Tibial nerve (tissue), 4 donors: ENCODE measurements around the gene BTF3L4.
"Not testable (repeated sequence)": the region's sequence is repeated elsewhere in the genome, so short reads cannot be mapped to it uniquely, and the experiment has no call there.

Experiments
- CTCF ChIP-seq, 5 experiments: fragments of 200-600 bp in 3 of 5; fragments of 450-650 bp in 2 of 5; sonication (generic) in 3 of 5; IDR thresholded peaks; one replicate each; pipeline ENCODE4 v1.5.1; 2016 to 2019; ENCODE audit warnings: antibody characterized with exemption in 5 of 5, mild to moderate bottlenecking in 3 of 5, moderate library complexity in 2 of 5
- EP300 ChIP-seq, 2 donors: sonication (generic); formaldehyde crosslinking; IDR thresholded peaks; one replicate each; pipeline ENCODE4 v1.6.1; 2017; ENCODE audit warnings: antibody characterized with exemption in 2 of 2, mild to moderate bottlenecking in 1 of 2
- POLR2A ChIP-seq, 2 donors: fragments of 450-650 bp; IDR thresholded peaks; one replicate each; pipeline ENCODE4 v1.6.1; 2017; ENCODE audit warnings: antibody characterized with exemption in 2 of 2, mild to moderate bottlenecking in 2 of 2, moderate library complexity in 2 of 2

- TF ChIP-seq CTCF, EP300, POLR2A (IDR thresholded peaks at IDR 0.05): not testable (repeated sequence)
These were observed 31.8 kb downstream of the BTF3L4 start for GRCh38 chr1:52087892-52088291.
